ENCODE results near the gene CASZ1. TPM values are rescaled to one million over a fixed set of nuclear protein-coding genes. Genes with fewer than 3 reads are reported as not detected.

Gene CASZ1
- total and polyA plus RNA-seq, 2 donors (not counting 3 experiments of a cell fraction or from before 2014, with no cell fraction given): 1.5 to 5.2 TPM

DNA sequence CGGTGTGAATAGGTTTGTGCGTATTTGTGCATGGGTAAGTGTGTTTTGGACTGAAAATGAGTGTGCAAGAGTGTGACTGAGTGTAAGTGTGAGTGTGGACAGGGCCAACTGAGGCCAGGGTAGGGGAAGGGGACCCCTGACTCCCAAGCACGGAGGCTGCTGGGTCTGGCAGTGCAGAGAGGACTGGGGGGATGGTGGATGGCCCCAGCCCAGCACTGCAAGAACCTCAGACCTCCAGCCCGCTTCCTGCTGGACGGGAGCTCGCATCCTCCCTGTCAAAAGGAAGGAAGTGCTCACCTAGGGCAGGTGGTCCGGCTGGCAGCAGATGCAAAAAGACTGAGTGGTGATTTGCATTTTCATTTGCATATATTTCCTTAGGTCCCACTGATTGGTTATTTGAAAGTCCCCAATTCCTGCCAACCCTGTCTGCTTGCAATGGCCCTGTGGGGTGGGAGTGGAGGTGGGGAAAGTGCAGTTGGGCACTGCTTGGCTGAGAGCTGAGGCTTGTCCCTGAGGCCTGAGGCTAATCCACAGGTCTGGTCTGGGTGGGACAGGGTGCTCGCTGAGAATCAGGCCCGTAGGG lies 42.8 kb upstream of the CASZ1 start:
- TF ChIP-seq GATA2 (IDR thresholded peaks at IDR 0.05; ENCODE audit: insufficient read depth, insufficient read length, low read depth, low read length): no peak
- no peak for TF ChIP-seq EZH2 (IDR thresholded peaks at IDR 0.05; ENCODE audit: borderline replicate concordance, low read depth, low read length, severe bottlenecking)
- BruUV-seq (replicated peaks): no TSS peak
- no peaks in the 10 kb centered on the region for H3K9me1 ChIP-seq (replicated peaks; ENCODE audit: control insufficient read depth, extremely low read depth, insufficient read depth, low read length)
- H3K36me3 ChIP-seq (ENCODE audit: control insufficient read depth in 2 of 2, extremely low read depth in 1 of 2, insufficient read depth in 2 of 2, low read length in 2 of 2): no peaks in the 10 kb centered on the region
- no peaks in the 10 kb centered on the region for H3K4me1 ChIP-seq (ENCODE audit: control insufficient read depth, extremely low read depth, insufficient read depth, low read length)
- intact Hi-C loops (cut with micrococcal nuclease): no loop called here
- H3K27me3 ChIP-seq (ENCODE audit: control insufficient read depth in 2 of 2, insufficient read depth in 2 of 2, low read length in 2 of 2): peaks cover 4 to 14% of the 10 kb centered on the region in 2 experiments
- DNase-seq (ENCODE audit: low read depth, low spot score): no peak
- dilution Hi-C loops (cut with MboI; ENCODE audit: extremely low pct_ligation_motif_present, low sequenced_read_pairs): no loop called here
- no peak overlapping the region for H3K27ac ChIP-seq (ENCODE audit: insufficient read depth, low read depth, low read length)
- H3K4me3 ChIP-seq (replicated peaks in 1 of 3; ENCODE audit: insufficient read depth in 1 of 3, low read depth in 1 of 3, low read length in 3 of 3): no peak overlapping the region
- no peaks in the 10 kb centered on the region for H3K79me2 ChIP-seq (ENCODE audit: control insufficient read depth, insufficient read depth, low read length)
- no peak overlapping the region for H3K4me2 ChIP-seq (ENCODE audit: insufficient read depth, low read length)
- ChIA-PET CTCF (no interaction called here), POLR2A (interaction anchor here (0.6 kb wide), 1 partner anchor 66 kb away, joined by 3 read pairs; no protein-coding TSS in a partner anchor)
- no peak overlapping the region for H2AFZ ChIP-seq (ENCODE audit: low read depth, low read length)
- H4K20me1 ChIP-seq (replicated peaks; ENCODE audit: control insufficient read depth, extremely low read depth, insufficient read depth, low read length): no peaks in the 10 kb centered on the region
- FAIRE-seq: no peak
- no peaks in the 10 kb centered on the region for H3K9me3 ChIP-seq (replicated peaks; ENCODE audit: control insufficient read depth, insufficient read depth, low read length)
- H3K9ac ChIP-seq (replicated peaks; ENCODE audit: extremely low read depth, insufficient read depth, low read length): no peak overlapping the region

- H3K4me2 ChIP-seq (ENCODE audit: insufficient read depth, low read length): no peak overlapping the region
- TF ChIP-seq MAX (IDR thresholded peaks at IDR 0.05; ENCODE audit: insufficient read depth, insufficient read length) (no peak), GATA2 (IDR thresholded peaks at IDR 0.05; ENCODE audit: insufficient read depth, insufficient read length, low read depth, low read length) (no peak), POLR2AphosphoS5 (IDR thresholded peaks at IDR 0.05; ENCODE audit: insufficient read depth, low read depth, low read length) (no peak), MYC (IDR thresholded peaks at IDR 0.05; ENCODE audit: low read depth, low read length) (no peak), JUN (IDR thresholded peaks at IDR 0.05; ENCODE audit: borderline replicate concordance, insufficient read depth, insufficient read length, low read depth) (no peak), POLR2A (IDR thresholded peaks at IDR 0.05; ENCODE audit: low read depth, low read length) (no peak), EZH2 (IDR thresholded peaks at IDR 0.05; ENCODE audit: borderline replicate concordance, low read depth, low read length, severe bottlenecking) (no peak), FOS (IDR thresholded peaks at IDR 0.05; ENCODE audit: borderline replicate concordance, insufficient read depth, low read length) (no peak)
- TF ChIP-seq, protein P1, sequence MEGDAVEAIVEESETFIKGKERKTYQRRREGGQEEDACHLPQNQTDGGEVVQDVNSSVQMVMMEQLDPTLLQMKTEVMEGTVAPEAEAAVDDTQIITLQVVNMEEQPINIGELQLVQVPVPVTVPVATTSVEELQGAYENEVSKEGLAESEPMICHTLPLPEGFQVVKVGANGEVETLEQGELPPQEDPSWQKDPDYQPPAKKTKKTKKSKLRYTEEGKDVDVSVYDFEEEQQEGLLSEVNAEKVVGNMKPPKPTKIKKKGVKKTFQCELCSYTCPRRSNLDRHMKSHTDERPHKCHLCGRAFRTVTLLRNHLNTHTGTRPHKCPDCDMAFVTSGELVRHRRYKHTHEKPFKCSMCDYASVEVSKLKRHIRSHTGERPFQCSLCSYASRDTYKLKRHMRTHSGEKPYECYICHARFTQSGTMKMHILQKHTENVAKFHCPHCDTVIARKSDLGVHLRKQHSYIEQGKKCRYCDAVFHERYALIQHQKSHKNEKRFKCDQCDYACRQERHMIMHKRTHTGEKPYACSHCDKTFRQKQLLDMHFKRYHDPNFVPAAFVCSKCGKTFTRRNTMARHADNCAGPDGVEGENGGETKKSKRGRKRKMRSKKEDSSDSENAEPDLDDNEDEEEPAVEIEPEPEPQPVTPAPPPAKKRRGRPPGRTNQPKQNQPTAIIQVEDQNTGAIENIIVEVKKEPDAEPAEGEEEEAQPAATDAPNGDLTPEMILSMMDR (IDR thresholded peaks at IDR 0.05; ENCODE audit: extremely low read depth in 1 of 2, insufficient read depth in 1 of 2, low read depth in 1 of 2, low read length in 2 of 2): no peak
- no peaks in the 10 kb centered on the region for H3K4me1 ChIP-seq (ENCODE audit: control insufficient read depth, extremely low read depth, insufficient read depth, low read length)
- H3K27ac ChIP-seq (ENCODE audit: insufficient read depth, low read depth, low read length): no peak overlapping the region
- dilution Hi-C loops (cut with MboI; ENCODE audit: extremely low pct_ligation_motif_present, low sequenced_read_pairs): no loop called here
- intact Hi-C loops (cut with micrococcal nuclease): no loop called here
- no peaks in the 10 kb centered on the region for H3K9me3 ChIP-seq (replicated peaks; ENCODE audit: control insufficient read depth, insufficient read depth, low read length)
- H2AFZ ChIP-seq (ENCODE audit: low read depth, low read length): no peak overlapping the region
- no peaks in the 10 kb centered on the region for H4K20me1 ChIP-seq (replicated peaks; ENCODE audit: control insufficient read depth, extremely low read depth, insufficient read depth, low read length)
- ChIA-PET POLR2A (no interaction called here), CTCF (interaction anchor here (1.1 kb wide), 1 partner anchor 139 kb away, joined by 5 read pairs; no protein-coding TSS in a partner anchor)
- H3K9me1 ChIP-seq (replicated peaks; ENCODE audit: control insufficient read depth, extremely low read depth, insufficient read depth, low read length): no peaks in the 10 kb centered on the region
- H3K79me2 ChIP-seq (ENCODE audit: control insufficient read depth, insufficient read depth, low read length): no peaks in the 10 kb centered on the region
- no peak for FAIRE-seq
- no peak overlapping the region for H3K9ac ChIP-seq (replicated peaks; ENCODE audit: extremely low read depth, insufficient read depth, low read length)
- H3K27me3 ChIP-seq (ENCODE audit: control insufficient read depth in 2 of 2, insufficient read depth in 2 of 2, low read length in 2 of 2): peaks cover 4 to 14% of the 10 kb centered on the region in 2 experiments
- BruUV-seq (replicated peaks): no TSS peak
- no peak overlapping the region for H3K4me3 ChIP-seq (replicated peaks in 1 of 3; ENCODE audit: insufficient read depth in 1 of 3, low read depth in 1 of 3, low read length in 3 of 3)
- DNase-seq (ENCODE audit: low read depth, low spot score): no peak
- no peaks in the 10 kb centered on the region for H3K36me3 ChIP-seq (ENCODE audit: control insufficient read depth in 2 of 2, extremely low read depth in 1 of 2, insufficient read depth in 2 of 2, low read length in 2 of 2)
Measured at GRCh38 chr1:10838541-10838940, 42.1 kb upstream of the CASZ1 start.
